ENCODE measurements around the gene SLC25A47.

- TF ChIP-seq CTCF (IDR thresholded peaks at IDR 0.05; ENCODE audit: low read depth, low read length, poor library complexity, severe bottlenecking) (no peak), EZH2phosphoT487 (IDR thresholded peaks at IDR 0.05; ENCODE audit: borderline replicate concordance, low read length) (no peak)
These were observed 49.4 kb downstream of the SLC25A47 start for GRCh38 chr14:100372357-100373048.
